Measurements from ENCODE around the gene DLG2. TPM values are rescaled to one million over a fixed set of nuclear protein-coding genes. Genes with fewer than 3 reads are reported as not detected.

Gene DLG2
- total and polyA plus RNA-seq, 2 of the 8 experiments (the other 6 are each of a cell fraction or from before 2014, with no cell fraction given), result 1.7 to 14.3 TPM

GRCh38 chr11:83827520-83827919 lies 1799.6 kb downstream of the DLG2 start:
- no peak overlapping the region for H2BK12ac ChIP-seq (ENCODE audit: low read depth, low read length)
- no peak overlapping the region for H4K8ac ChIP-seq (ENCODE audit: extremely low read depth, insufficient read depth, low read length)
- no peak overlapping the region for H2AK5ac ChIP-seq (ENCODE audit: low read depth, low read length)
- no peak overlapping the region for H2BK120ac ChIP-seq (replicated peaks; ENCODE audit: low read depth, low read length)
- H3K14ac ChIP-seq (ENCODE audit: insufficient read length), result no peak overlapping the region
- H4K20me1 ChIP-seq (replicated peaks in 1 of 2; ENCODE audit: control insufficient read depth in 1 of 2, insufficient read depth in 2 of 2, low read length in 2 of 2), result no peaks in the 10 kb centered on the region
- H3K79me1 ChIP-seq (ENCODE audit: low read depth, low read length), result no peaks in the 10 kb centered on the region
- ChIA-PET CTCF (ENCODE audit: partially characterized antibody) (interaction anchor here (0.7 to 2.9 kb wide), 31 partner anchors 8 to 1127 kb away, joined by 3 to 25 read pairs (median 4); no protein-coding TSS in a partner anchor), POLR2A (ENCODE audit: partially characterized antibody) (no interaction called here)
- H2BK15ac ChIP-seq (ENCODE audit: low read length), result no peak overlapping the region
- no peak overlapping the region for H3K27ac ChIP-seq (ENCODE audit: low read depth, low read length)
- H3K79me2 ChIP-seq (ENCODE audit: control insufficient read depth in 1 of 2, insufficient read depth in 2 of 2, low read length in 2 of 2), result no peaks in the 10 kb centered on the region
- H3K4me1 ChIP-seq (replicated peaks in 1 of 4; ENCODE audit: control insufficient read depth in 3 of 4, insufficient read depth in 4 of 4, low read length in 3 of 4), result no peaks in the 10 kb centered on the region
- no peaks in the 10 kb centered on the region for H3K23me2 ChIP-seq (ENCODE audit: low read depth, low read length)
- no peaks in the 10 kb centered on the region for H3K36me3 ChIP-seq (ENCODE audit: control insufficient read depth in 2 of 4, insufficient read depth in 4 of 4, low read length in 3 of 4)
- no peak overlapping the region for H3K4me2 ChIP-seq (ENCODE audit: insufficient read depth in 1 of 2, low read depth in 2 of 2, low read length in 2 of 2)
- no peak overlapping the region for H3K4ac ChIP-seq (replicated peaks; ENCODE audit: insufficient read length, low read depth, low read length)
- H3K4me3 ChIP-seq (ENCODE audit: extremely low read depth in 1 of 4, insufficient read depth in 2 of 4, low read depth in 3 of 4, low read length in 4 of 4), result no peak overlapping the region
- H4K5ac ChIP-seq (ENCODE audit: insufficient read length, low read depth, low read length), result no peak overlapping the region
- no peak overlapping the region for H4K91ac ChIP-seq (replicated peaks; ENCODE audit: insufficient read length, low read length)
- WGBS, 2 experiments (ENCODE audit: extremely low coverage in 1 of 2, insufficient coverage in 1 of 2, insufficient read length in 1 of 2, insufficient replicate concordance in 2 of 2, low coverage in 1 of 2, low lambda C conversion rate in 2 of 2, missing lambda C conversion rate in 1 of 2), result 64% methylated on average over 3 of the region's 3 CpGs; no CpG with 5 or more reads in 1 of the 2 experiments
- FAIRE-seq, result no peak
- H3K23ac ChIP-seq (ENCODE audit: insufficient read length), result no peak overlapping the region
- no peak overlapping the region for H2BK20ac ChIP-seq (ENCODE audit: low read length)
- H3K18ac ChIP-seq (ENCODE audit: extremely low read depth, low read length), result no peak overlapping the region
- H3K9ac ChIP-seq (replicated peaks in 1 of 4; ENCODE audit: extremely low read depth in 1 of 4, low read depth in 3 of 4, low read length in 3 of 4), result no peak overlapping the region
- no peak overlapping the region for H3K56ac ChIP-seq (replicated peaks; ENCODE audit: insufficient read length, low read depth, low read length)
- no peak for DNase-seq (ENCODE audit: low read depth in 1 of 2, low spot score in 2 of 2)
- H2BK5ac ChIP-seq (ENCODE audit: low read depth, low read length), result no peak overlapping the region
- peaks cover 0 to 1% (median 0%) of the 10 kb centered on the region in 4 experiments; a peak in 1 of 7 replicates for H3K27me3 ChIP-seq (replicated peaks in 1 of 4; ENCODE audit: control insufficient read depth in 3 of 4, extremely low read depth in 1 of 4, insufficient read depth in 3 of 4, low read length in 3 of 4)
- no peaks in the 10 kb centered on the region for H3K9me3 ChIP-seq (ENCODE audit: insufficient read depth in 2 of 2, low read depth in 1 of 2, low read length in 1 of 2)
- H2AFZ ChIP-seq (ENCODE audit: low read length), result no peak overlapping the region
- TF ChIP-seq HDAC2 (IDR thresholded peaks at IDR 0.05; ENCODE audit: borderline replicate concordance in 1 of 2, low read depth in 2 of 2, low read length in 2 of 2) (no peak), EZH2 (IDR thresholded peaks at IDR 0.05; ENCODE audit: low read depth, low read length, severe bottlenecking) (no peak), POU5F1 (IDR thresholded peaks at IDR 0.05; ENCODE audit: low read depth, low read length) (no peak), NANOG (IDR thresholded peaks at IDR 0.05; ENCODE audit: insufficient read depth, low read depth, low read length, poor library complexity, severe bottlenecking) (no peak), MAX (IDR thresholded peaks at IDR 0.05) (no peak), SIX5 (IDR thresholded peaks at IDR 0.05; ENCODE audit: low read depth, low read length) (no peak)
